Activated gamma-delta T cell treated with Interleukin-2 at 50 U/mL for 16 hours (primary cell): ENCODE data around the gene SLC2A6.
"Not testable (repeated sequence)": the region's sequence is repeated elsewhere in the genome, so short reads cannot be mapped to it uniquely, and the experiment has no call there.

Experiments
- DNase-seq: peaks from one replicate; pipeline ENCODE4 v3.0.0-alpha.2; 2020

SLC2A6 gene

GRCh38 chr9:133459476-133460404, 19.2 kb downstream of the SLC2A6 start, which contains the start of gene CACFD1:
Gene CACFD1 (plus strand): TSS chr9:133459978. CDS start chr9:133460067, 89 bp downstream.
- DNase-seq: peak; percentile 91

DNA sequence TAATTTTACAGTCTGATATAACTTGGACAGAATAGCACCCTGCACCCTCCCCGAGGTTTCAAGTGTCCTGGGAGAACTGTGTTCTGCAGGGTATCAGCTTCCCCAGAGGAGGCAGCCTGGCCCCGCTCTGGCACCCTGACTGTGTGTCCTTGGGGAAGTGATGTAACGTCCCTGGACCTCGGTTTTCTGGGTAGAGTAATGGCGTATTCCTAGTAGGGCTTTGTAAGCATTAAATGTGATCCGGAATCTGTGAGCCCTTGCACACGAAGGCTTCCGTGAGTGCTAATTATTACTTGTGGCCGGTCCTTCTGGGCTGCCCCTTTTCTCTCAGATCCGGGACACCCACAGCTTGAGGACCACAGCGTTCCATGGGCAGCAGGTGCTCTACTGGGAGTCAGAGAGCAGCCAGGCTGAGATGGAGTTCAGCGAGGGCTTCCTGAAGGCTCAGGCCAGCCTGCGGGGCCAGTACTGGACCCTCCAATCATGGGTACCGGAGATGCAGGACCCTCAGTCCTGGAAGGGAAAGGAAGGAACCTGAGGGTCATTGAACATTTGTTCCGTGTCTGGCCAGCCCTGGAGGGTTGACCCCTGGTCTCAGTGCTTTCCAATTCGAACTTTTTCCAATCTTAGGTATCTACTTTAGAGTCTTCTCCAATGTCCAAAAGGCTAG, 20.1 kb downstream of the SLC2A6 start:
- DNase-seq: no peak

- no peak for DNase-seq
Measured at GRCh38 chr9:133457748-133458147, 21.2 kb downstream of the SLC2A6 start.

DNA sequence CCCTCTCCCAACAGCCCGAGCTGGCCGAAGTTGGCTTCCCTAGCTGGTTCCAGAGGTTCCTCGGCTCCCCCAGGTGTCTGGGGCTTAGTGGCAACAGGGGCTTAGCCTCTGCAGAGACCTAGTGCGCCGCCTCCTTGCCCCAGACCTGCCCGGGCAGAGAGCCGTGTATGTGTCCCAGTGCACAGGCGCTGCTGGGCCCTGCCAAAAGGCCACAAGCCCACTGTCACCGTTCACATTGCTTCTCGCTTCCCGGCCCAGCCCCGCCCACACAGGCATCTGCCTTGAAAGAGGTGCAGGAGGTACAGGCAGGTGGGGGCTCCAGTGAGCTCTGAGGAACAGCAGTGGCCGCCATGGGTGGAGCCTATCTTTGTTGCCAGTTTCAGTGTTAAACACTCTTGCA, 21.7 kb downstream of the SLC2A6 start:
- DNase-seq: no peak

DNA sequence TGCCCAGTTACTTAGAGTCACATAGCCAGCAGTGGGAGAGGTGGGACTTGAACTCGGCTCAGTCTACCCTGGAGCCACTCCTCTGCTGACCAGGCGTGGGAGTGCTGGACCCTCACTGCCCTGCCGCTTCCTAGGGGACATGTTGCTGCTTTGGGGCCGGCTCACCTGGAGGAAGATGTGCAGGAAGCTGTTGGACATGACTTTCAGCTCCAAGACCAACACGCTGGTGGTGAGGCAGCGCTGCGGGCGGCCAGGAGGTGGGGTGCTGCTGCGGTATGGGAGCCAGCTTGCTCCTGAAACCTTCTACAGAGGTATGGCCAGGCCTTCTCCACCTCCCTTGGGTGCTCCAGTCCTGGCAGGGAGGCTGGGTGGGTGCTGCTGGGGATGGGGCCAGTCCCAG, 22.5 kb downstream of the SLC2A6 start:
- no peak for DNase-seq

- DNase-seq: no peak
Measured at GRCh38 chr9:133455936-133456335, 23.0 kb downstream of the SLC2A6 start.

DNA sequence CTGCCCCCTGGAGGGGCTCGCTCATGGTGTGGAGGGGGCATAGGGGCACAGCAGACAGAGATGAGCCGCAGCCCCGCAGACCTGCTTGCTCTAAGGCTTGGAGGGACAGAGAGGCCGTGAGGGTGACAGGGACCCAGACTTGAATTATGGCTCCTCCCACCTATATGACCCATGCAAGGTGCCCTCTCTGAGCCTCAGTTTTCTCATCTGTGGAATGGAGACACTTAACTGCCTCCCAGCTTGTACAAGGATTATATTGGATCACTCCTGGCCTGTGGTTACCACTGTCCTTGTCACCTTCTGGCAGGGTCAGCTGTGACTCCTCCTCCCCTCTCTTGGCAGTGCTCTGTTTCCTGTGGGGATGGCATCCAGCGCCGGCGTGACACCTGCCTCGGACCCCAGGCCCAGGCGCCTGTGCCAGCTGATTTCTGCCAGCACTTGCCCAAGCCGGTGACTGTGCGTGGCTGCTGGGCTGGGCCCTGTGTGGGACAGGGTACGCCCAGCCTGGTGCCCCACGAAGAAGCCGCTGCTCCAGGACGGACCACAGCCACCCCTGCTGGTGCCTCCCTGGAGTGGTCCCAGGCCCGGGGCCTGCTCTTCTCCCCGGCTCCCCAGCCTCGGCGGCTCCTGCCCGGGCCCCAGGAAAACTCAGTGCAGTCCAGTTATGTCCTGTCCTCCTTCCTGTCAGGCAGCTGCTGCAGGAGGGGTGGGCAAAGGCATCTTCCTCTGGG, 23.8 kb downstream of the SLC2A6 start:
- no peak for DNase-seq

DNA sequence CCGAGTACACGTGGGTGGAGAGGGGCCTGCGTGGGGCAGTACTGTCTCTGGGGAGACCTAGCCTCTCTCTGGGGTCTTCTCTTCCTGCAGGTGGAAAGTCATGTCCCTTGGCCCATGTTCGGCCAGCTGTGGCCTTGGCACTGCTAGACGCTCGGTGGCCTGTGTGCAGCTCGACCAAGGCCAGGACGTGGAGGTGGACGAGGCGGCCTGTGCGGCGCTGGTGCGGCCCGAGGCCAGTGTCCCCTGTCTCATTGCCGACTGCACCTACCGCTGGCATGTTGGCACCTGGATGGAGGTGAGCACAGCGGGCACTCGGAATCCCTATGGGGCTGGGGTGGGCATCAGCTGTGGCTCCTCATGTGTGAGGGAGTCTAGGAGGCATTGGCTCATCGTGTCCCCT, 24.6 kb downstream of the SLC2A6 start:
- DNase-seq: no peak

GRCh38 chr9:133453651-133454050, 25.2 kb downstream of the SLC2A6 start:
- no peak for DNase-seq

DNA sequence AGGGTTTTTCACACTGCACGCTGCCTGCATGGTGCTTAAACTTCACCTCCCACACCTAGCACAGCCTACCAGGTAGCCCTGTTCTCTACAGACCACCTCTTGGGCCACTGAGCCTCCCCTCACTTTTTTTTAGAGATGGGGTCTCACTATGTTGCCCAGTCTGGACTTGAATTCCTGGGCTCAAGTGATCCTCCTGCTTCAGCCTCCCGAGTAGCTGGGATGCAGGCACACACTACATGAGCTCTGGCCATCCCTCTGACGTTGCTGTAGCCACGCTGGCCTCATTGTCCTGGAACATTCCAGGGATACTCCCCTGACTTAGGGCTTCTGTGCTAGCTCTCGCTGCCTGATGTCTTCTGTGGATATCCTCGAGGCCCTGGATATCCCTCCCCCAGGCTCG, 26.3 kb downstream of the SLC2A6 start:
- no peak for DNase-seq

GRCh38 chr9:133451865-133452264, 27.0 kb downstream of the SLC2A6 start:
- not testable (repeated sequence) for DNase-seq

GRCh38 chr9:133449760-133450159, 29.1 kb downstream of the SLC2A6 start:
- no peak for DNase-seq

DNA sequence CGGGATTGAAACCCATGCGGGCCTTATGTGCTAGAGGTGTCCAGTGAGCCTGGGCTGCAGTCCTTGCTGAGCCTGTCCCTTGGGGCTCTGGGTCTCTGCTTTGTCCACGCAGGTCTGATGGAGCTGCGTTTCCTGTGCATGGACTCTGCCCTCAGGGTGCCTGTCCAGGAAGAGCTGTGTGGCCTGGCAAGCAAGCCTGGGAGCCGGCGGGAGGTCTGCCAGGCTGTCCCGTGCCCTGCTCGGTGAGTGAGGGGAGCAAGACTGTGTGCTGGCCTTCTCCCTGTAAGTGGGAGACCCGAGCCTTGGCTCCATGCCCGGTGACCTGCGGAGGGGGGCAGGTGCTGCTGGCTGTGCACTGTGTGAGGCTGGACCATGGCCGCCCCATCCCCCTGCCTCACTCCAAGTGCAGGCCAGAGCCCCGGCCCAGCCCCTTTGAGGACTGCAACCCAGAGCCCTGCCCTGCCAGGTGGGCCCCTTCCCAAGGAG, 30.4 kb downstream of the SLC2A6 start:
- DNase-seq: no peak

DNA sequence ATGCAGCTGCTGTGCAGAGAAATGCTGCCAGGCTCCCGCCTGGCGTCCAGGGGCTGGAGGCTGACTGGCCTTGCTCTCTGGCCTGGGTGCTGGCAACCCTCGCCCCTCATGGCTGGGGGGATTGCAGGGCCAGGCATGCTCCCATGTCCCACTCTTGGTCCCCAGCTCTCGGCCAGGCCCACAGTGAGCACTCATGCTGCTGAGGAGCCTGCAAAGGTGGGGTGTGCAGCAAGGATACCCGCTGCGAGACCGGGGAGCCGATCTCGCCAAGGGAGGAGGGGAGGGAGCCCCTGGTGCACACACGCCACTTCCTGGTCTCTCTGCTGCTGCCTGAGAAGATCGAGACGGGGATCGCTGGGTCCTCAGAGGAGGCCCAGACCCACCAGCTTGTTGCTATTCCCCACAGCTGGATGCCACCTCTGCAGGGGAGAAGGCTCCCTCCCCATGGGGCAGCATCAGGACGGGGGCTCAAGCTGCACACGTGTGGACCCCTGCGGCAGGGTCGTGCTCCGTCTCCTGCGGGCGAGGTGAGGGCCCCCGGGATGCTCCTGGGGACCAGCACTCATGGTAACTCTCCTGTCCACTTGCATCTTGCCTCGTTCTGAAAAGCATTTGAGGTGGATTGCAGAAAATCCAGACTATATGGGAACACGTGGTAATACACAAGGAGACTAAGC, 33.5 kb downstream of the SLC2A6 start:
- DNase-seq: no peak

- DNase-seq: no peak
Measured at GRCh38 chr9:133443982-133444381, 34.9 kb downstream of the SLC2A6 start.

GRCh38 chr9:133443248-133443647, 35.7 kb downstream of the SLC2A6 start:
- DNase-seq: no peak

GRCh38 chr9:133441571-133441970, 37.3 kb downstream of the SLC2A6 start:
- DNase-seq: no peak

- DNase-seq: no peak
Measured at GRCh38 chr9:133440874-133441273, 38.0 kb downstream of the SLC2A6 start.

DNA sequence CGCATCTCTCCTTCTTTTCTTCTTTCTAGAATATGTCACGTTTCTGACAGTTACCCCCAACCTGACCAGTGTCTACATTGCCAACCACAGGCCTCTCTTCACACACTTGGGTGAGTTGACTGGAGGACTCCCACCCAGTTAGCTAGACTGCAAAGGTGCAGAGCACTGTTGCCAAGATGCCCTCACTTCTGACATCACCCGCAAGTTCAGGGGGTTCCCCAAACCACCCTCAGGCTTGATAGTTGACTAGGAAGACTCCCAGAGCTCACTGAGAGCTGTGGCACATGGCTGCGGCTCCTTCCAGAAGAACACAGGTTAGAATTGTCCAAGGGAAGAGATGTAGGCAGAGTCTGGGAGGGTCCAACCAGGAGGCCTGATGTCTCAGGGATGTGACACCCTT, 39.6 kb downstream of the SLC2A6 start:
- no peak for DNase-seq

DNA sequence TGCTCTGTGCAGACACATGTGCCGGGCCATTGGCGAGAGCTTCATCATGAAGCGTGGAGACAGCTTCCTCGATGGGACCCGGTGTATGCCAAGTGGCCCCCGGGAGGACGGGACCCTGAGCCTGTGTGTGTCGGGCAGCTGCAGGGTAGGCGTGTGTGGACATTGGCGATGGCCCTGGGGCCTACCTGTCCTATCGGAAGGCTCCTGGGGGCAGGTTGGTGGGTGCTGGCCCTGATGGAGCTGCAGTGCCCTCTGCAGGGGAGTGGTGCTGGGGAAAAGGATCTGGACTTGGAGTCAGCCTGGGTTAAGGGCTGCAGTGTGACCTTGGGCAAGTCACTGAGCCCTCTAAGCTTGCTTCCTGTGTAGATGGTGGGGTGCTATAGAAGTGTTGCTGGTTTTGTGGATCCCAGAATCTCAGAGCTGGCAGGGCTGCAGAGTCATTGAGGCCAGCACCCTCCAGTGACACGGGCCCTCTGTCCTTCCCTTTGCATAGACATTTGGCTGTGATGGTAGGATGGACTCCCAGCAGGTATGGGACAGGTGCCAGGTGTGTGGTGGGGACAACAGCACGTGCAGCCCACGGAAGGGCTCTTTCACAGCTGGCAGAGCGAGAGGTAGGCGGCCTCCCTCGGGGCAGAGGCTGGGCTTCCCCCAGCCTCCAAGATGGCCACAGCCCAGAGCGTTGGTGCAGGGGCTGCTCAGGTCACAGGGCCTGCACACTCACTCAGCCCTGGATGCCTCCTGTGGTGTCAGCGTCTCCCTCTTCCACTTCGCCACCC, 41.0 kb downstream of the SLC2A6 start:
- DNase-seq: no peak

GRCh38 chr9:133436681-133437080, 42.2 kb downstream of the SLC2A6 start:
- no peak for DNase-seq

DNA sequence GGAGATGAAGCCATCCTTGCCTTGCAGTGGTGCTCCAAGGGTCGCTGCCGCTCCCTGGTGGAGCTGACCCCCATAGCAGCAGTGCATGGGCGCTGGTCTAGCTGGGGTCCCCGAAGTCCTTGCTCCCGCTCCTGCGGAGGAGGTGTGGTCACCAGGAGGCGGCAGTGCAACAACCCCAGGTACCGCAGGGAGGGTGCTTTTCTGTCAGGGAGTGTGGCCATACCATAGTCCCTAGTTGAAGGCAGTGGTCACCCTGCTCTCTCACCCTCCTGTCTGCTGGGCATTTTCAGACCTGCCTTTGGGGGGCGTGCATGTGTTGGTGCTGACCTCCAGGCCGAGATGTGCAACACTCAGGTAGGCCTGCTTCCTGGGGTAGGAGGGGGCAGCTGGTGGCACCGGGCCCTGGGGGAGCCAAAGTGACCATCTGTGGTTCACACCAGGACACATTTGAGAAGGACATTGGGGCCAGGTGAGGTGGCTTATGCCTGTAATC, 45.5 kb downstream of the SLC2A6 start:
- DNase-seq: no peak
